ENCODE measurements around the gene KCND2. TPM values are rescaled to one million over a fixed set of nuclear protein-coding genes. Genes with fewer than 3 reads are reported as not detected.
"Not testable (repeated sequence)": the region's sequence is repeated elsewhere in the genome, so short reads cannot be mapped to it uniquely, and the experiment has no call there.

The KCND2 gene
- total RNA-seq, 1 experiment from 2014 or later, result not detected

DNA sequence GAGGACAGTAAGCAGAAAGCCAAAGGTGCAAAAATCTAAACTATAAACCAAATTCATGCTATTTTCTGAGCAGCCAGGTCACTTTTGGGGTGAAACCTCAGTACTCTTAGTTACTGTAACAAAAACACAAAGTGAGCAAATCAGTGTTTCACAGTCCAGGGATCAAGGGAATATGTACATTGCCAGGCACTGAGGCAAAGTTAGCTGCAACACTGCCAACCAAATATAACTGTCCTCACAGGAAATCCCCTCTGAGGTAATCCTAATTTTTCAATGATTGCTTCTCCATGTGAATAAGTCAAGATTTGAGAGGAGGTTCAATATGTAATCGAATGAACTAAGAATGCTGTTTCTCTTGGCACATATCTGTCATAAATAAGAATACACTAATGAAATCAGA is 355.3 kb downstream of the KCND2 start:
- Histone ChIP-seq H3K9me3 (replicated peaks) (no peaks in the 10 kb centered on the region), H3K27me3 (replicated peaks) (peaks cover 3% of the 10 kb centered on the region; the same call in 1 of the 2 replicates), H3K36me3 (no peaks in the 10 kb centered on the region), H3K4me1 (replicated peaks) (no peaks in the 10 kb centered on the region), H3K4me3 (no peak overlapping the region), H3K27ac (no peak overlapping the region)
- DNase-seq (ENCODE audit: low read depth in 1 of 2, low spot score in 2 of 2), result no peak

DNA sequence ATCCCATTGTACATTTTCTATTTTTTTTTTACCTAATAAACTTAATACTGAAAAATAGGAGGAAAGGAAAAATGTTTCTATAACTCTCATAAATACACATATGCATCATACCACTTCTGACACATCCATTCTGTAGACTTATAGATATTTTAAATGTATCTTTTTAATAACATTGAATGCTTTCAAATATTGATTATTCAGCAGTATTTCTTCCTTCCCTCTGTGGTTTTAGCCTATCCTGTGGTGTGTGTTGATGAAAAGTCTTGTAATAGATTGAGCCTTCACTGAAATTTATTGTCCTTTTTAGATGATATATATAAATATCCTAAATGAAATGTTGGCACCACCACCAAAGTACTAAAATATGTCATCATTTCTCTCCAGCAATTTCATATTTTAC is 366.9 kb downstream of the KCND2 start:
- H3K27ac ChIP-seq, result no peak overlapping the region
- no peaks in the 10 kb centered on the region for H3K4me1 ChIP-seq (replicated peaks)
- DNase-seq (ENCODE audit: low read depth in 1 of 2, low spot score in 2 of 2), result no peak
- H3K27me3 ChIP-seq (replicated peaks), result no peaks in the 10 kb centered on the region
- H3K9me3 ChIP-seq (replicated peaks), result no peaks in the 10 kb centered on the region
- no peak overlapping the region for H3K4me3 ChIP-seq
- H3K36me3 ChIP-seq, result no peaks in the 10 kb centered on the region

- H3K4me1 ChIP-seq (replicated peaks), result no peaks in the 10 kb centered on the region
- H3K9me3 ChIP-seq (replicated peaks), result no peaks in the 10 kb centered on the region
- H3K4me3 ChIP-seq, result no peak overlapping the region
- no peak overlapping the region for H3K27ac ChIP-seq
- H3K27me3 ChIP-seq (replicated peaks), result no peaks in the 10 kb centered on the region
- no peaks in the 10 kb centered on the region for H3K36me3 ChIP-seq
- no peak for DNase-seq (ENCODE audit: low read depth in 1 of 2, low spot score in 2 of 2)
Measured at GRCh38 chr7:120645966-120646365, 373.0 kb downstream of the KCND2 start.

- Histone ChIP-seq H3K9me3 (replicated peaks) (no peaks in the 10 kb centered on the region), H3K27ac (no peak overlapping the region), H3K27me3 (replicated peaks) (0 out of 2 replicates have a peak, but pooled peaks cover 4% of the 10 kb centered on the region), H3K4me3 (no peak overlapping the region), H3K4me1 (replicated peaks) (no peaks in the 10 kb centered on the region), H3K36me3 (no peaks in the 10 kb centered on the region)
- DNase-seq (ENCODE audit: low read depth in 1 of 2, low spot score in 2 of 2), result no peak
Measured at GRCh38 chr7:120654241-120654640, 381.3 kb downstream of the KCND2 start.

GRCh38 chr7:120658516-120658915 is 385.5 kb downstream of the KCND2 start:
- no peak overlapping the region for H3K27ac ChIP-seq
- no peaks in the 10 kb centered on the region for H3K4me1 ChIP-seq (replicated peaks)
- H3K36me3 ChIP-seq, result no peaks in the 10 kb centered on the region
- no peak overlapping the region for H3K4me3 ChIP-seq
- no peaks in the 10 kb centered on the region for H3K9me3 ChIP-seq (replicated peaks)
- no peak for DNase-seq (ENCODE audit: low read depth in 1 of 2, low spot score in 2 of 2)
- 0 out of 2 replicates have a peak, but pooled peaks cover 4% of the 10 kb centered on the region for H3K27me3 ChIP-seq (replicated peaks)

DNA sequence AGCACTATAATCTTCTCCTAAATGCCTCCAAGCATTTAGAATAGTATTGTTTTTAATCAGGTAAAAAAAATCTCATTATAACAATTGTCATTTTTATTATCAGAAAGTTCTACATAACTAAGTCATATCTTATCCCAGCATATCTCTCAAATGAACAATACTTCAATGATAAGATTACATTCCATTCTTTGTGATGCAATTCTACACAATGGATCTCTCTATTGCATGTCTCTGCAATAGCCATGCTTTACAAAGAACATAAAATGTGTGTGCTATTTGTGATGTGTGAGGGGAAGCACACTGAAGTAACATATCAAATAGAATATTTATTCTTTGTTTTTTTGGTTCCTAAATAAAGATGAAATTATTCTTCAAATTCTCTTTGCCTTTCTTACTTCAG is 389.3 kb downstream of the KCND2 start:
- Histone ChIP-seq H3K36me3 (no peaks in the 10 kb centered on the region), H3K27me3 (replicated peaks) (0 out of 2 replicates have a peak, but pooled peaks cover 4% of the 10 kb centered on the region), H3K4me3 (no peak overlapping the region), H3K4me1 (replicated peaks) (no peaks in the 10 kb centered on the region), H3K27ac (no peak overlapping the region), H3K9me3 (replicated peaks) (no peaks in the 10 kb centered on the region)
- no peak for DNase-seq (ENCODE audit: low read depth in 1 of 2, low spot score in 2 of 2)

DNA sequence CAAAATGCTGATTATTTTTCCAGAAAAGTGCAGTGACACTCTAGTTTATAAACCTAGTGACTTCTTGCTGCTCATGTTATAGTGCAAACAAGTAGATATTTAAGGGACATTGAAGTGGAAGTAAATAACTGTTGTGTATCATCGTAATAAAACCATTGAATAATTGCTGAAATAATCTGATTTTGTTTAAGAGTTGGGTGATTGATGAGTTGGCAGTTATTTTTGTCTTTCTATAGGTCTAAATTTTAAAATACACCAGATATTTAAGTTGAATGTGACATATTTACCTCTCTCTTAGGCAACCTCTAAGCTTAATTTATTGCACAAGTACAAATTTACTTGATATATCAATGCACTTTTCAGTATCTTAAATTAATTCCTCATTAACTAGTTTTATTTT is 392.1 kb downstream of the KCND2 start:
- Histone ChIP-seq H3K9me3 (replicated peaks) (no peaks in the 10 kb centered on the region), H3K36me3 (no peaks in the 10 kb centered on the region), H3K4me1 (replicated peaks) (no peaks in the 10 kb centered on the region), H3K4me3 (no peak overlapping the region), H3K27ac (no peak overlapping the region), H3K27me3 (replicated peaks) (peaks cover 2% of the 10 kb centered on the region; the same call in 1 of the 2 replicates)
- no peak for DNase-seq (ENCODE audit: low read depth in 1 of 2, low spot score in 2 of 2)

GRCh38 chr7:120675076-120675475 is 402.1 kb downstream of the KCND2 start:
- H3K27ac ChIP-seq, result no peak overlapping the region
- no peaks in the 10 kb centered on the region; the same call in 1 of the 2 replicates for H3K27me3 ChIP-seq (replicated peaks)
- no peak for DNase-seq (ENCODE audit: low read depth in 1 of 2, low spot score in 2 of 2)
- no peaks in the 10 kb centered on the region for H3K4me1 ChIP-seq (replicated peaks)
- no peaks in the 10 kb centered on the region for H3K36me3 ChIP-seq
- H3K9me3 ChIP-seq (replicated peaks), result no peaks in the 10 kb centered on the region
- H3K4me3 ChIP-seq, result no peak overlapping the region

GRCh38 chr7:120677535-120677934 is 404.6 kb downstream of the KCND2 start:
- no peaks in the 10 kb centered on the region for H3K4me1 ChIP-seq (replicated peaks)
- no peak overlapping the region for H3K27ac ChIP-seq
- no peak for DNase-seq (ENCODE audit: low read depth in 1 of 2, low spot score in 2 of 2)
- H3K27me3 ChIP-seq (replicated peaks), result no peaks in the 10 kb centered on the region
- H3K9me3 ChIP-seq (replicated peaks), result no peaks in the 10 kb centered on the region
- H3K36me3 ChIP-seq, result no peaks in the 10 kb centered on the region
- H3K4me3 ChIP-seq, result no peak overlapping the region

GRCh38 chr7:120680985-120681384 is 408.0 kb downstream of the KCND2 start:
- no peak for DNase-seq (ENCODE audit: low read depth in 1 of 2, low spot score in 2 of 2)
- Histone ChIP-seq H3K36me3 (no peaks in the 10 kb centered on the region), H3K27me3 (replicated peaks) (no peaks in the 10 kb centered on the region; the same call in 1 of the 2 replicates), H3K4me1 (replicated peaks) (no peaks in the 10 kb centered on the region), H3K27ac (no peak overlapping the region), H3K4me3 (no peak overlapping the region), H3K9me3 (replicated peaks) (no peaks in the 10 kb centered on the region)

GRCh38 chr7:120684463-120684862 is 411.5 kb downstream of the KCND2 start:
- H3K27ac ChIP-seq, result no peak overlapping the region

GRCh38 chr7:120691915-120692314 is 418.9 kb downstream of the KCND2 start:
- H3K36me3 ChIP-seq, result no peaks in the 10 kb centered on the region
- no peak overlapping the region for H3K4me3 ChIP-seq
- DNase-seq (ENCODE audit: low read depth in 1 of 2, low spot score in 2 of 2), result no peak
- no peak overlapping the region for H3K27ac ChIP-seq
- no peaks in the 10 kb centered on the region for H3K9me3 ChIP-seq (replicated peaks)
- no peaks in the 10 kb centered on the region for H3K4me1 ChIP-seq (replicated peaks)
- H3K27me3 ChIP-seq (replicated peaks), result peaks cover 5% of the 10 kb centered on the region; the same call in 1 of the 2 replicates

More at GRCh38 chr7:120684463-120684862, 411.5 kb downstream of the KCND2 start:
- Histone ChIP-seq H3K4me1 (replicated peaks) (no peaks in the 10 kb centered on the region), H3K27me3 (replicated peaks) (no peaks in the 10 kb centered on the region; the same call in 1 of the 2 replicates), H3K4me3 (no peak overlapping the region), H3K9me3 (replicated peaks) (no peaks in the 10 kb centered on the region), H3K36me3 (no peaks in the 10 kb centered on the region)
- DNase-seq (ENCODE audit: low read depth in 1 of 2, low spot score in 2 of 2), result no peak

- Histone ChIP-seq H3K4me1 (replicated peaks) (no peaks in the 10 kb centered on the region), H3K27ac (no peak overlapping the region), H3K4me3 (no peak overlapping the region), H3K27me3 (replicated peaks) (peaks cover 4% of the 10 kb centered on the region; the same call in 1 of the 2 replicates), H3K36me3 (no peaks in the 10 kb centered on the region), H3K9me3 (replicated peaks) (no peaks in the 10 kb centered on the region)
- no peak for DNase-seq (ENCODE audit: low read depth in 1 of 2, low spot score in 2 of 2)
Measured at GRCh38 chr7:120695848-120696247, 422.9 kb downstream of the KCND2 start.

DNA sequence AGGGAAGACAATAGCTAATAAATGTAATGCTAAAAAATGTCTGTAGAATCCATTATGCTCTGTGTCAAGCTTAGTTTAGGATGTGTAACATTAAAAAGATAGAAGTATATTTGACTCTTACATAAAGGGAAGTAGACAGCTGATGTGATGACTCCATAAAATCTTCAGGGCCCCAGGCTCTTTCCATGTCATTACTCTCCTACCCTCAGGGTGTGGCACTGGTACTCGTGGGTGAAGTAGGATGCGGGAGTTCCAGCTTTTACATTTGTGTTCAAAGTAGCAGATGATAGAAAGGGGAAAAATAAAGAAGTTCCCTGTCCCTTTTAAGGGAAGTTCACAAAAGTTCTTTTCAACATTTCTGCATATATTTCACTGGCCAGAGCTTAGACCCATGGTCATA is 427.8 kb downstream of the KCND2 start:
- H3K4me3 ChIP-seq, result no peak overlapping the region
- DNase-seq (ENCODE audit: low read depth in 1 of 2, low spot score in 2 of 2), result no peak
- H3K9me3 ChIP-seq (replicated peaks), result no peaks in the 10 kb centered on the region
- peaks cover 2% of the 10 kb centered on the region for H3K27me3 ChIP-seq (replicated peaks)
- no peak overlapping the region for H3K27ac ChIP-seq
- no peaks in the 10 kb centered on the region for H3K36me3 ChIP-seq
- H3K4me1 ChIP-seq (replicated peaks), result no peaks in the 10 kb centered on the region

DNA sequence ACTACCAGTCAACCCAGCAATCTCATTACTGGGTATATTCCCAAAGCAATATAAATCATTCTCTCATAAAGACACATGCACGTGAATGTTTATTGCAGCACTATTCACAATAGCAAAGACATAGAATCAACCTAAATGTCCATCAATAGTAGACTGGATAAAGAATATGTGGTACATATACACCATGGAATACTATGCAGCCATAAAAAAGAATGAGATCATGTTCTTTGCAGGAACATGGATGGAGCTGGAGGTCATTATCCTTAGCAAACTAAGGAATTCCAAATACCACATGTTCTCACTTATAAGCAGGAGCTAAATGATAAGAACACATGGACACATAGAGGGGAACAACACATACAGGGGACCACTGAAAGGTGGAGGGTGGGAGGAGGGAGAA is 429.4 kb downstream of the KCND2 start:
- H3K27me3 ChIP-seq (replicated peaks); H3K4me1 ChIP-seq (replicated peaks); H3K4me3 ChIP-seq; H3K36me3 ChIP-seq; DNase-seq (ENCODE audit: low read depth in 1 of 2, low spot score in 2 of 2); H3K27ac ChIP-seq; H3K9me3 ChIP-seq (replicated peaks): not testable (repeated sequence)
